NCI-H146 (cell line): Measurements from ENCODE around the gene HIF3A.

ENCODE experiments used
- DNase-seq: peaks from one replicate; lab custom pipeline; 2025; lab: John Stamatoyannopoulos, UW

HIF3A gene

DNA sequence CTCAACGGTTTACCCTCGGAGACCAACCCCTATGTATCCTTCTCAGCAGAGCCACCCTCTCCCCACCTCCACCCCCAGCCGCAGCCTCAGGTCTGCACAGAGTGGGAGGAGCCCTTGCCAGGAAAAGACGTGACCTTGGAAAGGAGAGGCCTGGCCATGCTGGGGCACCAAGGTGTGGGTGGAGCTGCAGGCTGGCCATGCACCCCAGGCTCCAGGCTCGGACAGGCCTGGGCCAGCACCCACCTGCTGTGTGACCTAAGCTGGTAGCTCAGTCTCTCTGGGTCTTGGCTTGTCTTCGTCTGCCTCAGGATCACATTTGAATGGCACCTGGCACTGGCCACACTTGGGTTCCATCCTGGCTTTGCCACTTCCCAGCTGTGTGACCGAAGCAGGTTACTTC, 87.0 kb downstream of the HIF3A start:
- DNase-seq: no peak

DNA sequence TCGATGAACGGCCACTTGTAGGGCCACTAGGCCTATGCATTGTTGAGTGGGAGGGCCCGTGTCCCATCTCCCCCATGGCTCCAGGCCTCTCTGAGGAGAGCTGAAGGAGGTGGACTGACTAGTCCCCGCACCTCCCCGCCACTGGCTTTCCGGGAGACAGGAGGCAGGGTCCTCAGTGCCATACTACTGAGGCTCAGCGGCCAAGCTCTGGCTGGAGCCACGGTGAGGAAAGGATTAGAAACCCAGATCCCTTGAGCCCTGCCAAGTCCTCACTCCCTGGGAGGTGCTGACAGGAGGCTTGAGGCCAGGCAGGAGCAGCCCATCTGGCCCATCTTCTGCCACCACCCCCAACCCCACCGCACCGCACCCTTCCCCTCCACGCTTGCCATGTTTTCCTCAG, 87.6 kb downstream of the HIF3A start:
- no peak for DNase-seq

DNA sequence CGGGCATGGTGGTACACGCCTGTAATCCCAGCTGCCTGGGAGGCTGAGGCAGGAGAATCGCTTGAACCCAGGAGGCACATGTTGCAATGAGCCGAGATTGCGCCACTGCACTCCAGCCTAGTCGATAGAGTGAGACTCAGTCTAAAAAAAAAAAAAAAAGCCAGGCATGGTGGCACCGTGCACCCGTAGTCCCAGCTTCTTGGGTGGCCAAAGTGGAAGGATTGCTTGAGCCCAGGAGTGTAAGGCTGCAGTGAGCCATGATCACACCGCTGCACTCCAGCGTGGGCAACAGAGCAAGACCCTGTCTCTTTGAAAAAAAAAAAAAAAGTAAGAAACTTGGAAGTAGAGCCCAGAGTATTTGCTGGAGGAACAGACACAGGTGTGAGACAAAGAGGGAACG, 88.8 kb downstream of the HIF3A start:
- no peak for DNase-seq

DNA sequence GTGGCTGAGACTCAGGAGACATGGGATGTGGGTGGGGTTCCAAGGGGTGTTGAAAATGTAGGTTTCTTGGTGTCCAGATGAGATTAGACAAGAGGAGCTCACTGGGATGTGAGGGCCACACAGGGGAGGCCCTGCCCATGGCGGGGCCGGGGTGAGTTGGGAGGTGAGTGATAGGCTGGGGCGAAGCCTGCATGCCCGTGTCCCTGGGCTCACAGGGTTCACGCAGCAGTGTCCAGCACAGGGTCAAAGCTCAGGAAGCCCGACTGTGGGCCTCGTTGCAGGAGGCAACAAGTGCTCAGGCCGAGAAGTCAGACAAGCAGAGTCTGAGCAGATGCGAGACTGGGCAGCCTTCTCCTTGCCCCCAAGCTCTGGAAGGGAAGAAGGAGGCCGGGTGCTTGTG, 89.3 kb downstream of the HIF3A start:
- DNase-seq: no peak

DNA sequence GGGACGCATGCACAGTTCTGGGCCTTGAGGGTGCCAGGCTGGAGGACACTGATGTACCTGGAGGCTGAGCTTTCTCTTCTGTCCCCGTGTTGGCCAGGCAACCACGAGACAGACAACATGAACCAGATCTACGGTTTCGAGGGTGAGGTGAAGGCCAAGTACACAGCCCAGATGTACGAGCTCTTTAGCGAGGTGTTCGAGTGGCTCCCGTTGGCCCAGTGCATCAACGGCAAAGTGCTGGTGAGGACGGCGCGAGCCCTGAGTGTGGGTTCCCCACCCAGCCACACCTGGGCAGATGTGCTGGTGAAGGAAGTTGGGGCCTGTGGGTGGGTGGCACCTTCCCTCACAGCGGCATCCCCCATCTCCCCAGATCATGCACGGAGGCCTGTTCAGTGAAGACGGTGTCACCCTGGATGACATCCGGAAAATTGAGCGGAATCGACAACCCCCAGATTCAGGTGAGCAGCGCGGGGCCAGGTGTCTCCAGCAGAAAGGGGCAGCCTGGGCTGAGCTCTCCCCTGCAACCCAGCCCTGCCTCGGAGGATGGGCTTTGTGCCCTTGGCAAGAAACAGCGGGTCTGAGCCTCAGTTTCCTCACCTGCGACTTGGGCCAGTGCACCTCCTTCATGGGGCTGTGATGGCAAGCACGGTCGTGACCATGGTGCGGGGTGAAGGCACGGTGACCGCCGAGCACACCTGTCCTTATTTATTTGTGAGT, 90.3 kb downstream of the HIF3A start:
- no peak for DNase-seq

DNA sequence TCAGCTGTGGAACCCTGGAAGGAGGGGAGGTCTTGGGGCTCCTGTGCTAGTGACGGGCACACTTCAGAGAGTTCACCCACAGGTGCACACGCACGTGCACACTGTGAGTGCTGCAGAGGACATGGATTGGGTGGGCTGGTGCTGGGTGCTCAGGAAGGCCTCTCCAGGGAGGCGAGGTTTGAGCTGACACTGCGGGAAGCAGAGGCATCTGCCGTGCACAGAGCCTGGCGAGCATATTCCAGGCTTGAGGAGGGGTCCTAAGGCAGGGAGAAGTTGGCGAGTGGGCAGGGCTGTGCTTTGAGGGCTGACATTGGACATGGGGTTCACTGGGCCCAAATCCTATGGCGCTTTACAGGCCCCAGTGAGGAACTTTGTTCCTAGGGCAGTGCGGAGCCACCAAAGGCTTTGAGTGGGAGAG, 90.9 kb downstream of the HIF3A start:
- DNase-seq: no peak

DNA sequence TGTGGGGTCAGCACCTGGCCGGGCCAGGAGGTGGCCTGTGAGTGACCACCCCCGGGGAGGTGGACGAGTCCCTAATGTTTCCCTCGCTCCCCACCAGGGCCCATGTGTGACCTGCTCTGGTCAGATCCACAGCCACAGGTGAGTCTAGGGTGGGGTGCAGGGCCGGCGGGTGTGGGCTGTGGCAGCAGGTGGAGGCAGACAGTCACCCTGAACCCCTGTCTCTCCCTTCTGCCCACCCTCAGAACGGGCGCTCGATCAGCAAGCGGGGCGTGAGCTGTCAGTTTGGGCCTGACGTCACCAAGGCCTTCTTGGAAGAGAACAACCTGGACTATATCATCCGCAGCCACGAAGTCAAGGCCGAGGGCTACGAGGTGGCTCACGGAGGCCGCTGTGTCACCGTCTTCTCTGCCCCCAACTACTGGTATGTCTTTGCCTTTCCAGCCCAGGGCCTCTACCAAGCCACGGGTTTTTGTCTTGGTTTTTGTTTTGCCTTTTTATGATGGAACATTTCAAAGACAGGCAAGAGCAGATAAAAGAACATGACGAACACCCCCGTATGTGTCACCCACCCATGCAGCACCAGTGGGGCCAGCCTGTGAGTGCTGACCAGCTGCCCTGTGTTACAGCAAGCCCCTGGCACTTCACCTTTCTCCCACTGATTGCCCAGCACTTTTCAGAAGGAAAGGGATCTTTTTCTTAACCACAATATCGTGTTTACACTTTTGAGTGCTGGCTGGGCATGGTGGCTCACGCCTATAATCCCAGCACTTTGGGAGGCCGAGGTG, 91.7 kb downstream of the HIF3A start:
- no peak for DNase-seq

DNA sequence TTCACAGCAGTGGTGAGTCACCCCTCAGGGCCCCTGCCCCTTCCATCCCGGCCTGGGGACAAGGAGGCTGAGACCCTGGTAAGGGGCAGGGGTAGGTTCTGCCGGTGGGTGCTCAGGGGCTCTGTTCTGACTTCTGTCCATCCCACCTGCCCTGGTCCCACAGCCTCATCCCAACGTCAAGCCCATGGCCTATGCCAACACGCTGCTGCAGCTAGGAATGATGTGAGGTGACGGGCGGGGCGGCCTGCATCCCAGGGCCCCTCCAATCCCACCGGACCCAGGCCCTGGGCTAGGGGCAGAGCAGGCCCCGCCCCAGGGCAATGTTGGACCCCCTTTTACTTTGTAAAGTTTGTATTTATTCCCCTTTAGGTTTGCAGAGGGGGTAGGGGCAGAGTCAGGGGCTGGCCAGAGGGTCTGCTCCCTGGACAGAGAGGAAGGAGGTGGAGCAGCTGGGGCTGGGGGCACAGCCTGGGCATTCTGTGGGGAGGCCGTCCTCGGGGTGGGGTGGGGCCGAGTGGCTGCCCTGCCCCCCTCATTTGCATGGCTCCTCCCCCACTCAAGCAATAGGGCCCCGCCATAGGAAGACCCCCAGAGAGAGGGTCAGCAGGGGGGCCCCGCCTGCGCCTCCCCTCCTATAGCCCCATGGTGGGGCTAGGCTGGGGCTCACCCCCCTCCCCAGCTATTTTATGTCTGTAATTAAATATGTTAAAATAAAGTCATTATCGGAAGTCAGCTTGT, 93.4 kb downstream of the HIF3A start:
- no peak for DNase-seq

DNA sequence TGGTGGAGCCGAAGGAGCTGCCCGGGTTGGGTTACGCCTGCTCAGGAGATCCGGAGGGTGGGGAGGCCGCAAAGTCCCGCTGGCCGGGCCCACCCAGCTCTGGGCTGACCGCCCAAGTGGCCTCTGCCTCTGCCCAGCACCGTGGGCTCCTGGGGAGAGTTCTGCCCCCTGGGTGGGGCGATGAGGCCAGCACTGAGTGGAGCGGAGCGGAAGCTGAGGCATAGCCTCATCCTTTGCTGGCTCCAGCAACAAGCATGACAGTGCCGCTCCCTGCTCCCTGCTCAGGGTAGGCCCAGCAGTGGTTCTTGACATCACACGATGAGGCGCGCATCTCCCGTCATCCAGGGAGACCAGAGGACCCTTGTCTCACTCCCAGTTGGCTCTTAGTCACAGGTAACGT, 94.0 kb downstream of the HIF3A start:
- no peak for DNase-seq

DNA sequence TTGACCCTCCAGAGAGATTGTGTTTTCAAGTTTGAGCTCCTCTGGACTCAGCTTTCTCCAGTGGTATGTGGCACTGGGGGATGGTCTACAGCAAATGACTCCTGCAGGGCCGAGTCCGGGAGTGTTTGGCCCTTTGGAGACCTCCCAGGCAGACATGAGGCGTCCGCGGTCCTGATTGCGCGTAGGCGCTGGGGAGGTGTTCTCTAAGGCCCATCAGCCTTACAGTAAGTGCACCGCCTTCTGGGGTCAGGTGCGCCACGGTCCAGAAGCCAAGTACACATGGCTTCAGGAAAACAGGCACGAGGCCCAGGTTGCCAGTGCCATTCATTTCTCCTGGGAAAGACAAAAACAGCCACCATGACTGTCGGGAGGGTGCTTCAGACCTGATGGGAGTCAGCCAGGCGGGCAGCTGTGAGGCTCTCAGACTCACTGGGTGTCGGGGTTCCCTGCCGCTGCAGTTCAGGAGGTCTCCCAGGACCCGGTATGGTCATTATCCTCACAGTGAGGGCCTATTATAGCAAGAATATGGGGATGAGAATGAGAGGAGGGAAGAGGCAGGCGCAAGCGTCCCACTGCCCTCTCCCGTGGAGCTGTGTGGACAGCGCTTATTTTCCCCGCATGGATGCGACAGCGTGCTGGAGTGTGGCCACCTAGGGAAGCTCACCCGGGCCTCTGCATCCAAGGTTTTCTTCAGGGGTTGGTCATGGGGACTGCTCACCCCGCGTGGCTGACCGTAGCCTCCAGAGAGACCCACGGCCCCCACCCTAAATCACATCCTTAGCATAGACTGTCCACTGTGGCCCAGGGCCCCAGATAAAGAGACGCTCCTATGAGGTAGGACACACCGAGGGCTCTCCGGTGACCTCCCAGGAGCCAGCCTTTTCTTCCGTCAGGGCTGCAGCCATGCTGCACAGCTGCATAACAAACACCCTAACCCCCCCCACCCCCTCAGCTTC, 94.7 kb downstream of the HIF3A start:
- DNase-seq: no peak

DNA sequence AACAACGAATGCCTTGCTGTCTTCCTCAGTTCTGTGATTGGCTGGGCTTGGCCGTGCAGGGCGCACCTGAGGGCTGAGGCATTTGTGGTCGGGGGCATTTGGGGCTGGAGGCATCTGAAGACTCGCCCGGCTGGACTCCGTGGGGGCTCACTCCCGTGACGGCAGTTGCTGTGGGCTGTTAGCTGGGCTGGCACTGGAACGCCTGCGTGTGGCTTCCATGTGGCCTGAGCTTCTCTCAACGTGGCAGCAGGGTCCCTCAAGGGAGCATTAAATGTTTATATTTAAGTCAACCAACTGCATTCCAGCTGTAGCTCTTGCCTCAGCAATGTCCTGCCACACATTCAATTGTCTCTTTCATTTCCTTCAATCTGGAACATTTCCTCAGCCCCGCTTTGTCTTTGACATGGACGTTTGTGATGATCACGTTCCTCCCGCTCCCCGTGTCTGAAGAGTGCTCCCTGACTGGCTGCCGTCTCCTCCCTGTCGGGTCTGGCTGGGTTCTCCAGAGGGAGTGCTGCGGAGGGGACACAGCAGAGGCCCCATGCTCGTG, 95.5 kb downstream of the HIF3A start:
- DNase-seq: no peak

DNA sequence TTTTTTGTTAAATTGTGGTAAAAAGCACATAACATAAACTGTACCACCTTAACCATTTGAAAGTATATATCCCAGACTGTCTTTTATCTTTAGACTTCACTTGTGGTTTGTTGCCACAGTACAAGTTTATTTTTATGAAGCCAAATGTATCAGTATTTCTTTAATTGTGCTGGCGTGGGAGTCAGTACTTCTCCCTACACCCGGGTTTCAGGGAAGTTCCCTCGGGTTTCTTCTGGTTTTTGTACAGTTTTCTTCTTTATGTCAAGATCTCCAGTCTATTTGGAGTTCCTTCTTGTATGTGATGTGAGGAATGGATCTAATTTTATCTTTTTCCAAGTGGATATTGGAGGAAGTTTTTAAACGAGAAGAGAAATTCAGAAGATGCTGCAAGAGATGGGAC, 96.0 kb downstream of the HIF3A start:
- DNase-seq: no peak
